HG03575 (cell line): Measurements from ENCODE around the gene ADAMTS13.

ENCODE experiments used
- ATAC-seq: cut with Tn5 transposase; IDR thresholded peaks from one replicate; pipeline ENCODE4 v1.9.1; 2021; ENCODE audit not compliant: unreplicated experiment, insufficient number of reproducible peaks, low FRiP score; ENCODE audit errors: extremely low read depth

ADAMTS13 gene

DNA sequence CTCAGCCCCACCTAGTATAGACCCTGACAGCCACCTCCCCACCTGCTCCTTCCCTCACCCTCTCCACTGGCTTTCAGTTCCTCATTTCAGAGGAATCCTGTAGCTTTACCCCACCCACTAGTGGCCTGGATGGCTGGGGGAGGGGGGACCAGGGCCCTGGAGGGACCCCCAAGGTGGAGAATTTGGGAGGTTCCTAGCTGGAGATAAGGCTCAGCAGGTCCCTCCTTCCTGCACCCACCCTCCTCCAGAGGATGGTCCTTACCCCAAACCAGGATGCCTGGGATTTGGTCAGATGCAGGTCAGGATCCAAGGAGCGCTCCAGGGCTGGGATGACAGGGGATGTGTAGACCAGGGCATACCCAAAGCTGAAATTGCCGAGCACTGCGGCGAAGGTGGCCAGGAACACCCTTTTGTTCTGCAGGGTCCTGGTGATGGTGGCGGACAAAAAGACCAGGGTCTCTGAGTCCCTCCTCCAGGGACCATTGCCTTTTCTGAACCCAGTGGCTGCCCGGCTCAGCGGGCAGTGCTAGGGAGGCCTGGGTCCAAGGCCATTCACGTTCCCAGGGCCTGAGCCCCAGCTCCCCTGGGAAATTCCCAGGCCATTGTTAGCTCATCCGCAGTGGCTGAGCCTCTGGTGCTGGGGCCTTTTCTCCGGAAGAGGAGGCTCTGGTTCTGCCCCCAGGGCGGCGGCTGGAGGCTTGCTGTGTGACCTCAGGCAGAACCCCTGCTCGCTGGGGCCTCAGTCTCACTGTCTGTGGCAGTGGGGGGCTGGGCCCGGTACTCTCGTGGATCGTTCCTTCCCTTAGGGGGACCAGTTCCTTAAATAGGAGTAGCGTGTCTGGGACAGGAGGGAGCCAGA, 56.1 kb downstream of the ADAMTS13 start:
- ATAC-seq = no peak

GRCh38 chr9:133478851-133479711, 56.9 kb downstream of the ADAMTS13 start, which contains the start of gene SLC2A6:
TSS of gene SLC2A6 (minus strand) at chr9:133479099. CDS start at chr9:133479059, 40 bp downstream.
- ATAC-seq = no peak

- no peak for ATAC-seq
These were observed 61.4 kb downstream of the ADAMTS13 start for GRCh38 chr9:133483611-133484010.

GRCh38 chr9:133484671-133485437, 62.7 kb downstream of the ADAMTS13 start:
- ATAC-seq = no peak

DNA sequence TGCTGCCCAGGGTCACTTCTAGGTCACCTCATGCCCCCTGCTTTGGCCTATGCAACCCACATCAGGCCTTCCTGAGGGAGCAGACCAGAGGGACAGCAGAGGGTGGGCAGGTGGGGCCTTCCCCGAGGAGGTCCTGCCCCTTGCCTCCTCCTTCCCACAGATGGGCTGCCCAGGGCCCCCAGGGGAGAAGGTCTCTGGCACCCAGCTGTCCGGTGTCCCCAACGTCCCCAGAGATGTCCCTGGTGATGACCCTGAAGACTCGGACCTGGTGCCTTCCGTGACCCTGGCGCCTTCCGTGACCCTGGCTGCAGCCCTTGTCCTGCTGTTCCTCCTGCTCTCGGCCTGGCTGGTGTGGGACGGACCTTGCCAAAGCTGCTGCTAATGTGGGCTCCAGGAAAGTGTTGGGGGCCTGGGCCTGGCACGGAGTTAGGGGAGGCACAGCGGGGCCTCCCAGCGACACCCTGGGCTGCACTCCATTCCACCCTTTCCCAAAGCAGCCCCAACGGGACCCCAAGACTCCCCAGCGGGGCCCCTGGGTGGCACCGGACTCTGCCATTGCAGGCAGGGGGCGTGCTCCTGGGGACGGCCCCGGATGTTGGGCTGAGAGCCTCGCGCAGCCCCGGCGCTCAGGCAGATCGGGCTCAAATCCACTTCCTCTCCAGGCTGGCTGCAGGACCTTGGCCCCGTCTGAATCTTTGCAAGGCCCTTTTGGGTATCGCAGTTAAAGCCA, 63.5 kb downstream of the ADAMTS13 start:
- no peak for ATAC-seq

GRCh38 chr9:133487331-133487725, 65.2 kb downstream of the ADAMTS13 start:
- ATAC-seq = no peak

GRCh38 chr9:133488686-133489252, 66.6 kb downstream of the ADAMTS13 start:
- no peak for ATAC-seq

- ATAC-seq = no peak
These were observed 67.4 kb downstream of the ADAMTS13 start for GRCh38 chr9:133489253-133490190.

DNA sequence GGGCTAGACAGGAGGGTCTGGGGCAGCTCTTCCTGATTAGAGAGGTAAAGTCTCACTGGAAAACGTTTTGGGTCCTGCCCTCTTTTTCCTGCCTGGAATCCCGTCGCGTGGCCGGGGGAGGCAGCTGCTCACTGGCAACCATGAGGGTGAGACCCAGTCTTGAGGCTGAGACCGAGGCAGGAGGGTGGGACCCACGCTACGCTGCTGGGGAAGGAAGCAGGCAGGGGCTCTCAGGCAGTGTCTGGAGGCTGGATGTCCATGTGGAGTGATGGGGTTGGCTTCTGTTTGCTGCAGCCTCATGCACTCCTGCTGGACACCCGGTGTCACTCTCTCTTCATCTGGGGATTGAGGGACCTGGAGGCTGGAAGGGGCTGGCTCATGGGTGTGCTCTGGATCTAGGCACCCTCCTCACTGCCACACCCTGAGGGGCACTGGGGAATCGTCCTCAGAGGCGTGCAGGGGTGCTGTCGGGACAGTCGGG, 68.1 kb downstream of the ADAMTS13 start:
- ATAC-seq = no peak

DNA sequence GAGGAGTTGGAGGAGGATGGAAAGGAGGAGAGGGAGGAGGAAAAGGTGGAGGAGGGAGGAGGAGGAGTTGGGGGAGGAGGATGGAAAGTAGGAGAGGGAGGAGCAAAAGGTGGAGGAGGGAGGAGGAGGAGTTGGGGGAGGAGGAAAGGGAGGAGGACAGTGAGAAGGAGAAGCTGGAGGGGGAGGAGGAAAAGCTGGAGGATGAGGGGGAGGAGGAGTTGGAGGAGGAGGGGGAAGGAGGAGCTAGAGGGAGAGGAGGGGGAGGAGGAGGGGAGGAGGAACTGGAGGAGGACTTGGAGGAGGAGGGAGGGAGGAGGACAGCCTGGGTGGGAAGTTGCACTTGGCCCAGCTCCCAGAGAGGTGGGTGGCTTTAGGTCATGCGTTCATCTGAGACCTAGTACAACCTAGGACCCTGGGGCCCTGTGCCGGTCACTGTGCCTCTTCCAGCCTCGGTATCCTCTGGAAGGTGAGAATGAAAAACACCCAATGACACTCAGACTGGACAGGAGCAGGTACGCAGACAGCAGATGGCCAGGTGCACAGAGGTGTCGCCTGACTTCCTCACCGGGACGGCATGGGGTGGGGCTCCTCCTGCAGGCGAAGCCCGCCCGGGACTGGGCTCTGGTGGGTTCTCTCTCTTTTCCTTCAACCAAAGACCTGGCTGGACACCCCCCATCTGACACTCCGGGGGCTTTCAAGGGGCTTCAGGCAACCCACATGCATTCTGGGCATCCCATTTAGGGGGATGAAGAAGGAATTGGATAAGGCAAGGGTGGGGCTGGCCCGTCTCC, 68.9 kb downstream of the ADAMTS13 start:
- no peak for ATAC-seq

GRCh38 chr9:133491656-133491925, 69.4 kb downstream of the ADAMTS13 start:
- ATAC-seq = no peak

- ATAC-seq = no peak
These were observed 70.2 kb downstream of the ADAMTS13 start for GRCh38 chr9:133492061-133493021.

- ATAC-seq = no peak
These were observed 71.3 kb downstream of the ADAMTS13 start for GRCh38 chr9:133493428-133493827.

DNA sequence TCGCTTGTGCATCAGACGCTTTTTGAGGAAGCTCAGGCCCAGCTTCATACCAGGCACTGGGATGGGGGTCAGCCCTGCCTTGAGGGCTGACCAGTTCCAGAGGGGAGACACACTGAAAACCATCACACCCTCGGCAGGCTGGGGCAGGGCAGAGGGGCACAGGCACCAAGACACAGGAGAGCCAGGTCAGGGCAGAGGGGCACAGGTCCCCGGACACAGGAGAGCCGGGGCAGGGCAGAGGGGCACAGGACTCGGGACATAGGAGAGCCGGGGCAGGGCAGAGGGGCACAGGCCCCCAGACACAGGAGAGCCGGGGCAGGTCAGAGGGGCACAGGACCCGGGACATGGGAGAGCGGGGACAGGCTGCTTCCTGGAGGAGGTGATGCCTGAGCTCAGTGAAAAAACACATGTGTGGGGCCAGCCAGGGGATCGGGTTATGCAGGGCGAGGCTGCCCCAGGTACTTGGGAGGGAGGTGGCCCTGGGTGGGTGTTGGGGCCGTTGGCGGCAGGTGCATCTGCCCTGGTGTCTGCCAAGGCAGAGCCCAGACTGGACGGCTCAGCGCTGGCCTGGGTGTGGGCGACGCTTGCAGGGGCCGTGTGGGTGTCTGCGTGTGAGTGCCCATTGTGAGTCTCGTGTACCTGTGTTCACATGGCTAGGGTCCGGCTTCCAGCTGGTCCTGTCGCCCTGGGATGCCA, 71.8 kb downstream of the ADAMTS13 start:
- no peak for ATAC-seq
